T-helper 1 cell (primary cell): Measurements from ENCODE around the gene TMEM126B.

ENCODE experiments used
- DNase-seq, 5 donors: peaks; one replicate each; pipeline ENCODE4 v3.0.0-alpha.2; 2012 to 2020

Gene TMEM126B

DNA sequence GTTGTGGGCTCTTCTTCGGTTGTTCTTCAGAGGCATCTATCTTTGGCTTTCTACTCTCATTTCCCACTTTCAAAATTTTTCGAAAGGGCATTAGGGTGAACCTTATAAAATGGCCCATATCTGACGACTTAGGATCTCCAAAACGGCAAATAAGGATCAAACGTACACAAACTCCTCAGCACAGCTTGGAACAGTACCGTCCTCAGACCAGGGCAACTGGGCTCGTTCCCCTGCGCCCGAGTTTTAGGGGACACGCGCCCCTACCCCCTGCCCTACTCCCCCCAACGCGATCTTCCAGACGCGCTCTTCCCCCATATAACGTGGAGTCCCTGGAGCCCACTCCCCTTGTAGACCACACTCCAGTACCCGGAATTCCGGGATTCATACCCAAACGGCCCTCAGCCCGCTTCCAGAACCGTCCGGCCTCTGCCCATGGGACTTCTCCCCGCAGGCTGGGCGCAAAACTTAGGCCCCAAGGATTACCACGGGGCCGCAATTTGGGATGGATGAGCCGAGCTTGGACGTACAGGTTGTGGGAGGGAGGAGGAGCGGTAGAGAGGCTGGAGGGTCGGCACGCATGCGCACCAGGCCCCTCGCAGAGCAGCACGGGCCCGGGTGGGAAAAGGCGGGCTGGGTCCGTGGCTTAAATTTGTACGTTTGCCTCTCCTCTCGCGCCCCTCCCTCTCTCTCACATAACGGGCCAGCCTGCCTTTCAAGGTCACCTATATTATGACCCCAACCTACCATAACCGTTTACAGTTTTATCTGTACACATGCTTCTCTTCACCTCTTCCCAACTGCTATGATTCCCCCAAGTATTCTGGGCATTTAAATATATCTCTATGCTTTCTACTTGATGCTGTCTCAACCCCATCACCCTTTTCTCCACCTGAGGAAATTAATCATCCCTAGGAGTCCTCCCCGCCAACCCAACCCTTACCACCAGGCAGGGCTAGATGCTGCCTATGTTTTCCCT lies 54.2 kb downstream of the TMEM126B start:
- peak; percentile 22 to 58 (median 33) for DNase-seq

GRCh38 chr11:85685125-85685819 lies 56.9 kb downstream of the TMEM126B start:
- no peak for DNase-seq

DNA sequence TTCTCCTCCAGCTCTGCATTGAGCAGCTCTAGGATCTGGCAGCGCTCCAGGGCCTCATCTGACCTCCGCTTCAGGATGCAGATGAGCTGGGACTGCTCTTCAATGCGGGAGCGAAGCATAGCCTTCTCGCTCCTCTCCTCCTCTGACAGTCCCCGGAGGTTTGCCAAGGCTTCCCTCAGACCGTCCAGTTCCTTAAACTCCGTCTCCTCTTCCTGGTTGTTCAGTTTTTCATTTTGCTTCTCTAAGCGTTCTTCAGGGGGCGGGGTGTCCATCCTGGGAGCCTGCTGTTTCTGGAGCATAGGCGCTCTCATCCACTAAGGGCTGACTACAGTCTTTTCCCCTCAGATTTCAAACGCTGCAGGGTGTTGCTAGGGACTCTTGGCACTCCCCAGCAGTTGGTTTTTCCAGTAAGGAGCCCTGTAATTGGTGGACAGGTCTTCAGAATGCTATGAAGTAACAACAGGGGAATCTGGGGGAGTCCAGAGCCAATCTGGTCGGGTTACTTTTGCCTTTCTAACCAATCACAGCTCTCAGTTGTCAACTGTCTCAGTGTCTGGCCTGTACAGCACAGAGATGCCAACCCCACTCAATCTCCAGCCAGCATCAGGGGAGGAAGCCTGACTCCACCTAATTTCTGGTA lies 57.5 kb downstream of the TMEM126B start, which contains the start of gene CCDC89:
TSS of gene CCDC89 (minus strand) at position 376 of the 640 bp plus-strand sequence. CDS start at position 311, 65 bp downstream.
- no peak for DNase-seq
